HG02610 (cell line): Measurements from ENCODE around the gene RNU2-63P.
"Not testable (repeated sequence)": the region's sequence is repeated elsewhere in the genome, so short reads cannot be mapped to it uniquely, and the experiment has no call there.

Source experiments
- ATAC-seq: cut with Tn5 transposase; IDR thresholded peaks from one replicate; pipeline ENCODE4 v1.9.1; 2021; ENCODE audit warnings: mild to moderate bottlenecking, moderate library complexity; ENCODE audit not compliant: unreplicated experiment

Gene RNU2-63P

GRCh38 chr2:88032070-88032702 lies 15.8 kb upstream of the RNU2-63P start:
- no peak for ATAC-seq

DNA sequence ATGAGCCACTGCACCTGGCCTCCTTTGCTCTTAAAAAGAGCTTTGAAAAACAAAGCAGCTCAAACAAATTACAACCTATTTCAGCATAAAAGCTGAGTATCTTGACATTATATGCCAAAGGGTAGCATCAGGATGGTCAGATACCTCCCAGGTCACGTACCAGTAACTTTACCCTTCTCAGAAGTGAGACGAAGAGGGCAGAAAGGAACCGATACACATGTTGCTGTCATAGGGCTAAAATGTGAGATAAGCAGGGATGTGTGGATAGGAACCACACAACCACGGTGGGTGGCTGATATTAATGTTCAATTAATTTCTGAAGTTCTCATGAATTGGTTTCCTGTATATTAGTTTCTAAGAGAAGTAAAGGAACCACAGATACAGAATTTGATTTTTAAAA lies 12.6 kb upstream of the RNU2-63P start:
- no peak for ATAC-seq

DNA sequence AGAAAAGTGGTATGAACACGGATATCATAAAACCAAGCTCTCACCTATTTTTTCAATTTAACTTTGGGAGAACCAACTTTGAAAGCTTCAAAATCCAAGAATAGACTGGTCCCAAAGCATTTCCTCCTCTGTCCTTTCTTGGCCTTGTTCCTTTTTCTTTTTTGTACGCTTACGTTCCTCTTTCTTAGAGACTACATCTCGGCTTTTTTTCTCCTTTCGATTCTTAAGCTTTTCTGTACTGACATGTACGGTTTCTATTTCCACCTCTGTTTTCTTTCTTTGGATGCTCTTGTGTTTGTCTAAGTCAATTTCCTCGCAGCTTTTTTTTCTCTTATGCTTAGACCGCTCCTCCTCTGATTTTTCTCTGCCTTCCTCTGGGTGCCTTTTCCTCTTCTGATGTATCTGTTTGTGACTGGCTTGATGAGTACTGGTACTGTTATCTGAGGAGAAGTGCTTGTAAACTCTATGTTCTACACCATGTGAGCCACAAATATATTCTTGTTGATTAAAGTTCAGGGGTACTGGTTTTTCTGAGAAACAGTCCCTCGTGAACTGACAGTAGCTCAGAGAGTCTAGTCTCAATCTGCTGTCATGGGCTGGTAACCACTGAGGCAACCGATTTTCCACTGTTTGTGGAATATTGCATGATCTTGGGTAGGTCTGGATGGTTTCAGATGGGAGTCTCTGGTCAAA lies 11.5 kb upstream of the RNU2-63P start:
- peak; percentile 60 for ATAC-seq

DNA sequence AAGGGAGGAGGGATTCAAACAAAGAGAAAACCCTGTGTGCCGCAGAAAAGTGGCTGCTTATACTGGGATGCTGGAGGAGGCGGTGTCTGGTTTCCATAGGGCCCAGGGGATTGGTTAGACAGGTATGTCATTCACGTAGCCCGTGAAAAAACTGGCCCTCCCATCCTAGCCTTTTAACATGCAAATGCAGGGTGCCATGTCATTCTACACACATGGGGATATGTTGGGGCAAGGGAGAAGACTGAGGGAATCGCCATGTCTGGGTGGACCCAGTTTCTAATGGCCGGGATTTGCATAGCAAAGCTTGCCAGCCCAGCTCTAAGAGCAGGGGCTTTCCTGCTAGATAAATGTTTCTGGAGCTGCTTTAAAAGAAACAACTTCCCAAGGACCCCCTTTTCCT lies 8.2 kb upstream of the RNU2-63P start:
- ATAC-seq = no peak

- no peak for ATAC-seq
Observed at GRCh38 chr2:88022669-88022921, 6.2 kb upstream of the RNU2-63P start.

- no peak for ATAC-seq
Observed at GRCh38 chr2:88019985-88020384, 3.6 kb upstream of the RNU2-63P start.

DNA sequence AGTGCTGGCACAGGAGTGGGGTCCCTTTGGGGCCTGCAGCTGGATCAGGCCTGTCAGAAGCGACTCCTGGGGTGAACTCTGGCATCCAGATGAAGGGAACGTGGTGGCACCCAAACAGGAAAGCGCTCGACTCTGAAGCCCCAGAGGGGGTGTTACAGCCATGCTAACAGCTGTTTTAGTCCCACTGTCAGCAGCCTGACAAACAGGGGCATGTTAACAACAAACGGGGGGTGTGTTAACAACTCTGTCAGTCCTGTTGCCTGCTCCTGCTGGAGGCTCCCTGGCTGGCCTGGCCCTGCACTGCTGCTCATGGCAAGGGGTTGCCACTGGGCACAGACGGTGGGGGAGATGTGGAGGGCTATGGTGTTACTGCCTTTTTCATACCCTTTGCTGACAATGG lies 2.6 kb upstream of the RNU2-63P start:
- no peak for ATAC-seq

- not testable (repeated sequence) for ATAC-seq
Observed at GRCh38 chr2:88018077-88018805, 1.9 kb upstream of the RNU2-63P start.

GRCh38 chr2:88017780-88018038 lies 1.4 kb upstream of the RNU2-63P start:
- ATAC-seq = not testable (repeated sequence)

- ATAC-seq = peak; percentile 63
Observed at GRCh38 chr2:88016960-88017779, 823 bp upstream of the RNU2-63P start.

DNA sequence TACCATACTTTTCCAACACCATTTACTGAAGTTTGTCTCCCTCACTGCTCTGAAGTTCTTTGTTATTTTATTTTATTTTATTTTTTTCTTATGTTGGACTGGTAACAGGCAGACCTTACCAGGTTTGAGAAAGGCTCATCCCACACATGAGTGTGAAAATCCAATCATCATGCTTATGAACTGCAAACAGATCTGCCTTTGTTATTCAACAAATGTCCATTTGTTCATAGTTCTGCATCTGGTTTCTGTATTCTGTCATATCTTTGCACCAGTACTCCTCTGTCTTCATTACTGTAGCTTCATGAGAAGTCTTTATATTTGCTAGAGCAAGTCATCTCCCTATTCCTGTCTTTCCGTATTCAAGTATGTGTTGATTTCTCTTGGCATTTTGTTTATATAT lies 5.3 kb downstream of the RNU2-63P start:
- ATAC-seq = no peak

GRCh38 chr2:88010136-88010535 lies 6.2 kb downstream of the RNU2-63P start:
- no peak for ATAC-seq

GRCh38 chr2:88006912-88007439 lies 9.4 kb downstream of the RNU2-63P start:
- ATAC-seq = no peak

DNA sequence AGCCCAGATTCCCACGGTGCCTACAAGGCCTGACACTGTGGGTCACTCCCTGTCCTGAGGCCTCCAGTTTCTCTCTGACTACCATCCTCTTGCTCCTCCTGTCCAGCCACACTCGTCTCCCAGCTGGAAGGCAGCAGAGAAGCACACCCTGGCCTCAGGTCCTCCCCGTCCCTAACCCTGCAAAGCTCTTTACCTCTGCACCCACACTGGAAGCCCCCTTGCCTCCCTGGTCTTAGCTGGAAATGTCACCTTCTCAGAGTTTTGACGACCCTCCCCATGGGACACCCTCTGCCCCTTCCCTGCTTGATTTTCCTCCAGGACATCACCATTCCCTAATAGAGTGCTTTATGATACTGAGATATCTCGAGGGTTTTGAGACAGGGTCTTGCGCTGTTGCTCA lies 10.6 kb downstream of the RNU2-63P start:
- ATAC-seq = no peak

DNA sequence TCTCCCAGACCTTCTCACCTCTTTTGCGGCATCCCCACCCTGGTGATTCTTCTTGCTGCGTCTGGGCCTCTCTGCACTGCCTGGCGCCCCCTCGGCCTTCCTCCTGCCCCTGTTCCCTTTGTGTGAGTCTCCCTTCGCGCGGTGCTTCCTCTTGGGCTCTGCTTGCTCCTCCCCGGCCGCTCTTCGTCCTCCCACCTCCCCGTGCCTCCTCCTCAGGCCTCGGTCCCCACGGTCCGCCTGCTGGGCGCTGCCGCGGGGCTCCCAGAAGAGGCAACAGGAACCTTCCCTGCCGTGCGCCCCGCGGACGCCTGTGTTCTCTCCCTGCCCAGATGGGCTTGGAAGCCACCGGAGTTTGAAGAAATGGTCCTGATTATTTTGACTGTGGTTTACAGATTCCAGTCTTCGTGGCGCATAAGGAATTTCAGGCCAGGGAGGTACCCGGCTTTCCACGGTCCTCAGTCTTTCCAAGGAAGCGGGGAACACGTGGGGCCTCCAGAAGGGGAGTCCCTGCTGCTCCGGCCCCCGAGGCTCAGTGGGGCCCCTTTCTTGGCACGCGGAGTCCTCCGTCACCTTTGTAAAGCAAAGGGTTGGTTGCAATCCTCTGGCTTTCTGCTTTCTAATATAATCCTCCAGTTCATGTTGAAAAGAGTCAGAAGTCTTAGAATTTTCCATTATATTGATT lies 13.1 kb downstream of the RNU2-63P start:
- no peak for ATAC-seq

DNA sequence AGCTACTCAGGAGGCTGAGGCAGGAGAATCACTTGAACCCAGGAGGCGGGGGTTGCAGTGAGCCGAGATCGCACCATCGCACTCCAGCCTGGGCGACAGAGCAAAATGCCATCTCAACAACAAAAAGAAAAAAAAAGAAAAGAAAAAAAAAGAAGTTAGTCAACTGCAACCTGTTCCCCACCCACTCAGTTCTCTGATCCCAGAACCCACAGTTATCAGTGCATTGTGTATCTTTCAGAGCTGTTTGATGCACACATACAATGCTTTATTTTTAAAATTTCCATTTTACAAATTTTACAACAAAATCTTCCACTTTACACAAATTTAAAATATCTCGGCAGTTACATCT lies 14.0 kb downstream of the RNU2-63P start:
- no peak for ATAC-seq

DNA sequence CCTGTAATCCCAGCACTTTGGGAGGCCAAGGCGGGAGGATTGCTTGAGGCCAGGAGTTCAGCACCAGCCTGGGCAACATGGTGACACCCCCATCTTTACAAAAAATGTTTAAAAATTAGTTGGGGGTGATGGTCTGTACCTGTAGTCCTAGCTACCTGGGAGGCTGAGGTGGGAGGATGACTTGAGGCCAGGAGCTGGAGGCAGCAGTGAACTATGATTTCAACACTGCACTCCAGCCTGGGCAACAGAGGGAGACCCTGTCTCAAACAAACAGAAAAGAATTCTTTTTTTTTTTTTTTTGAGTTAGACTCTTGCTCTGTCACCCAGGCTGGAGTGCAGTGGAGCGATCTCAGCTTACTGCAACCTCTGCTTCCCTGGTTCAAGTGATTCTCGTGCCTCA lies 15.9 kb downstream of the RNU2-63P start:
- ATAC-seq = not testable (repeated sequence)

GRCh38 chr2:87996570-87996969 lies 19.8 kb downstream of the RNU2-63P start:
- ATAC-seq = no peak

GRCh38 chr2:87995756-87996155 lies 20.6 kb downstream of the RNU2-63P start:
- ATAC-seq = no peak

GRCh38 chr2:87994304-87994850 lies 22.0 kb downstream of the RNU2-63P start:
- ATAC-seq = not testable (repeated sequence)

DNA sequence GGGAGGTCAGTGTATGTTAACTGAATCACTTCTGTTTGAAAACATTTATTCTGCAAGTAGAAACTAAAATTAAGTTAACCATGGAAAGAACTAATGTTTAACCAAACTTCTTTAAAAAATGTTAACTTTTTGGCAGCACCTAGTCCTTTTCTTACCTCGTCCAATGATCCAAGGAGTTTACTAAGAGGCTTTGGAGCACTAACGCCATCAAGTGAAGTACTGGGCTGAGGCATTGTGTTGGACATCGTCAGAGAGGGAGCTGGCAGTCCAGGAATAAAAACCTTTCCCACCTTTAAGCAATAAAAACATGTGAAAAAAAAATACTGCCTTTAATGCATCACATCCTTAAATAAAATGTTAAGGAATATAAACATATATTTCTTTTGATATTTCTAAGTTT lies 23.8 kb downstream of the RNU2-63P start:
- not testable (repeated sequence) for ATAC-seq
